ENCODE data around the gene DZIP3. TPM values are rescaled to one million over a fixed set of nuclear protein-coding genes. Genes with fewer than 3 reads are reported as not detected.

The DZIP3 gene, protein sequence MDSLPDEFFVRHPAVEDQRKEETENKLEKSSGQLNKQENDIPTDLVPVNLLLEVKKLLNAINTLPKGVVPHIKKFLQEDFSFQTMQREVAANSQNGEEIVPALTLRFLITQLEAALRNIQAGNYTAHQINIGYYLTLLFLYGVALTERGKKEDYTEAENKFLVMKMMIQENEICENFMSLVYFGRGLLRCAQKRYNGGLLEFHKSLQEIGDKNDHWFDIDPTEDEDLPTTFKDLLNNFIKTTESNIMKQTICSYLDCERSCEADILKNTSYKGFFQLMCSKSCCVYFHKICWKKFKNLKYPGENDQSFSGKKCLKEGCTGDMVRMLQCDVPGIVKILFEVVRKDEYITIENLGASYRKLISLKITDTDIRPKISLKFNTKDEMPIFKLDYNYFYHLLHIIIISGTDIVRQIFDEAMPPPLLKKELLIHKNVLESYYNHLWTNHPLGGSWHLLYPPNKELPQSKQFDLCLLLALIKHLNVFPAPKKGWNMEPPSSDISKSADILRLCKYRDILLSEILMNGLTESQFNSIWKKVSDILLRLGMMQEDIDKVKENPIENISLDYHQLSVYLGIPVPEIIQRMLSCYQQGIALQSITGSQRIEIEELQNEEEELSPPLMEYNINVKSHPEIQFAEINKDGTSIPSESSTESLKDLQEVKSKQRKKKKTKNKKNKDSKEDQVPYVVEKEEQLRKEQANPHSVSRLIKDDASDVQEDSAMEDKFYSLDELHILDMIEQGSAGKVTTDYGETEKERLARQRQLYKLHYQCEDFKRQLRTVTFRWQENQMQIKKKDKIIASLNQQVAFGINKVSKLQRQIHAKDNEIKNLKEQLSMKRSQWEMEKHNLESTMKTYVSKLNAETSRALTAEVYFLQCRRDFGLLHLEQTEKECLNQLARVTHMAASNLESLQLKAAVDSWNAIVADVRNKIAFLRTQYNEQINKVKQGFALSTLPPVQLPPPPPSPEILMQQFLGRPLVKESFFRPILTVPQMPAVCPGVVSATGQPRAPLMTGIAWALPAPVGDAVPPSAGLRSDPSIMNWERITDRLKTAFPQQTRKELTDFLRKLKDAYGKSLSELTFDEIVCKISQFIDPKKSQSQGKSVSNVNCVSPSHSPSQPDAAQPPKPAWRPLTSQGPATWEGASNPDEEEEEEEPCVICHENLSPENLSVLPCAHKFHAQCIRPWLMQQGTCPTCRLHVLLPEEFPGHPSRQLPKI
- 4.4 to 5.0 TPM (median 4.6 TPM) in 5 replicates for total RNA-seq (2022; extraction: Qiagen RNA extraction; ENCODE audit: low read depth)

DNA sequence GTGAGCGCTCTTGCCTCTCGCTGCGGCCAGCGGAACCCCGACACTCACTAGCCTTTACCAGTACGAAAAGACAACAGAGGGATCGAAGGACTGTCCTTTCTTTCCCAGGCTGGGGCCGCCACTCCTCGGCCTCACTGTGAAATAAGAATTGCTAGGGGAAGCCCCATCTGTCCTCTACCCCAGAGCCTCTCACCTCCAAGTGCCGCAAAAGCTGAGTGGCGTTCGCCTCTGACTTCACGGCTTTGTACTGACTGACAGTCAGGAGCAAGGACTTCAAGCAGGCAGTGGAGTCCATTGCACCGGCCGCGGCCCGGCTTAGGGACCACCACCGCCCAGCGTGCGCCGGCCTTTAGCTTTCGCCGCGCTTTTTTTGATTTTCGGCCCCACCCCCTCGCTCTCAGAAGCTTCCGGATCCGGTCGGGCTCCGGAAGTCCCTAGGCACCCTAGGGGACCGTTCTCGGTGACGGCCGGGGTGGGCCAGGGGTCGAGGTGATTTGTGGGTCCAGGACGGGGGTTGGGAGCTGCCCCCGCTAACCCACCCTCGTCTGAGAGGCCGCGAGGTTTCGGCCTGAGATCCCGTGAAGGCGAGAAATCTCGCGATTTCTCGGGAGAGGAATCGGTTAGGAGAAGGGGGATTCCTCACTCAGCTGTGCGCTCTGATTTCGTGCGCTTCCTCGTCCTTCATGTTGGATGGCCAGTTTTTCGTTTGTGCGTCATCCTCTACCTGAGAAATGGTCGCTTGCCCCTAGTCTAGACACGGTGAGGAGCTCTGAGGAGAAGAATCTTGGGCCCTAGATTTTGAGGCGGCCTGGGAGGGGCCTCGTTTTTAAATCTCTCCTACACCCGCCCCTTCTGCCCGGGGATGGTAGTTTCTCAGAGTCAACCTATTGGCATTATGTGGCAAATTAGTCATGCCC, at the start of gene DZIP3, which contains the start of gene CIP2A:
TSS of gene DZIP3 (plus strand) at position 642 of the 917 bp plus-strand sequence. CDS start 15,685 bp downstream, outside the sequence.
TSS of gene CIP2A (minus strand) at position 358 of the 917 bp plus-strand sequence. CDS start at position 295, 63 bp downstream.

Other genes starting within 250 kb of the DZIP3 start
- gene MYH15, start 79.1 kb upstream of the DZIP3 start, total RNA-seq (2022; extraction: Qiagen RNA extraction; ENCODE audit: low read depth): 0.16 to 0.27 TPM (median 0.24 TPM) in 5 replicates
- gene CIP2A, start 284 bp upstream of the DZIP3 start, total RNA-seq (2022; extraction: Qiagen RNA extraction; ENCODE audit: low read depth): 17.3 to 24.4 TPM (median 22.8 TPM) in 5 replicates
- not detected in 5 replicates for gene RETNLB, start 167.7 kb downstream of the DZIP3 start, total RNA-seq (2022; extraction: Qiagen RNA extraction; ENCODE audit: low read depth)
- not detected in 5 replicates for gene TRAT1, start 233.1 kb downstream of the DZIP3 start, total RNA-seq (2022; extraction: Qiagen RNA extraction; ENCODE audit: low read depth)

All from A549 treated with CpdA at 1 μM for 4 hours (cell line).